ENCODE measurements around the gene HDAC10.

- no peak for TF ChIP-seq CTCF (IDR thresholded peaks at IDR 0.05; ENCODE audit: poor library complexity)
- TF ChIP-seq EZH2 (IDR thresholded peaks at IDR 0.05; ENCODE audit: borderline replicate concordance), result no peak
Measured at GRCh38 chr22:50280022-50280707, 29.1 kb upstream of the HDAC10 start.
